Measurements from ENCODE around the gene PIGT.
A peak's percentile ranks its signal among the peaks of the same experiment; 100 is the strongest.

The PIGT gene

GRCh38 chr20:45408646-45409213, 7.2 kb upstream of the PIGT start (continued):
- TF ChIP-seq ZBTB11 (tag by site-specific recombination; conservative IDR thresholded peaks at IDR 0.05; ENCODE audit: low read depth) (no peak), ZNF530 (tag by site-specific recombination; IDR thresholded peaks at IDR 0.05; ENCODE audit: low read depth) (no peak), KLF17 (tag by site-specific recombination; IDR thresholded peaks at IDR 0.05) (no peak), PRDM10 (tag by site-specific recombination; IDR thresholded peaks at IDR 0.05) (no peak), ZNF37A (tag by site-specific recombination; IDR thresholded peaks at IDR 0.05) (no peak), ZNF623 (tag by site-specific recombination; IDR thresholded peaks at IDR 0.05) (no peak), SETDB1 (IDR thresholded peaks at IDR 0.05; ENCODE audit: insufficient read length, low read length) (no peak), MZF1 (tag by site-specific recombination; IDR thresholded peaks at IDR 0.05; ENCODE audit: borderline replicate concordance) (no peak), ZEB2 (tag by site-specific recombination; IDR thresholded peaks at IDR 0.05) (no peak), ZNF626 (tag by site-specific recombination; IDR thresholded peaks at IDR 0.05) (no peak), ZNF248 (tag by site-specific recombination; IDR thresholded peaks at IDR 0.05) (no peak), ZNF513 (tag by site-specific recombination; IDR thresholded peaks at IDR 0.05) (no peak)

- CTCF ChIA-PET = interaction anchor here (1.2 to 1.5 kb wide), 2 partner anchors 36 to 89 kb away, joined by 4 to 8 read pairs; no protein-coding TSS in a partner anchor
- POLR2A ChIA-PET = interaction anchor here (0.6 kb wide), 2 partner anchors 23 to 47 kb away, joined by 3 to 6 read pairs; partner anchors contain the start of gene SYS1
- Histone ChIP-seq H3K36me3 (ENCODE audit: control insufficient read depth in 2 of 2, insufficient read depth in 1 of 2, low read length in 2 of 2) (peaks cover 0 to 28% of the 10 kb centered on the region in 2 experiments; a peak in 2 of 3 replicates), H3K4me1 (ENCODE audit: control insufficient read depth, insufficient read depth, low read length) (peaks cover 10% of the 10 kb centered on the region), H3K27ac (ENCODE audit: extremely low read depth, low read depth, low read length) (no peak overlapping the region), H3K9me3 (ENCODE audit: control insufficient read depth, insufficient read depth, low read depth, low read length) (no peaks in the 10 kb centered on the region), H3K4me3 (ENCODE audit: low read depth, low read length) (no peak overlapping the region)
- no peak for TF ChIP-seq ZNF423 (tag by site-specific recombination; IDR thresholded peaks at IDR 0.05)
- peak; percentile 72 for TF ChIP-seq EGR2 (tag by site-specific recombination; IDR thresholded peaks at IDR 0.05; ENCODE audit: low read depth)
Measured at GRCh38 chr20:45409521-45410272, 6.2 kb upstream of the PIGT start.

Data from HEK293 (cell line).